Prostate gland (tissue), 2 donors: ENCODE results near the gene CXADR. TPM values are rescaled to one million over a fixed set of nuclear protein-coding genes. Genes with fewer than 3 reads are reported as not detected.
"Not testable (repeated sequence)": the region's sequence is repeated elsewhere in the genome, so short reads cannot be mapped to it uniquely, and the experiment has no call there.

Experiments
- DNase-seq: peaks from one replicate; pipeline ENCODE4 v3.0.0-alpha.2; 2019; ENCODE audit warnings: low spot score
- H3K27ac ChIP-seq, 2 donors: fragments of 200-600 bp; sonication (generic); 2 replicates each; pipeline ENCODE4 v1.5.1; 2017 to 2019
- H3K27me3 ChIP-seq: fragments of 200-600 bp; sonication (generic); replicated peaks from 2 replicates; pipeline ENCODE4 v1.5.1; 2019; ENCODE audit not compliant: insufficient read depth
- H3K36me3 ChIP-seq, 2 donors: fragments of 200-600 bp; sonication (generic); 1 replicate in 1 of 2; 2 replicates in 1 of 2; pipeline versions ENCODE4 v1.5.1 to v1.8.1; 2017 to 2019
- H3K4me1 ChIP-seq: fragments of 200-600 bp; sonication (generic); replicated peaks from 2 replicates; pipeline ENCODE4 v1.5.1; 2019
- H3K4me3 ChIP-seq, 2 donors: fragments of 200-600 bp; sonication (generic); 2 replicates each; pipeline ENCODE4 v1.5.1; 2017 to 2019
- H3K9me3 ChIP-seq: fragments of 200-600 bp; sonication (generic); 2 replicates; pipeline ENCODE4 v1.5.1; 2017
- POLR2A ChIP-seq: fragments of 450-650 bp; IDR thresholded peaks from one replicate; pipeline ENCODE4 v1.6.1; 2016; ENCODE audit warnings: antibody characterized with exemption, mild to moderate bottlenecking
- POLR2AphosphoS5 ChIP-seq: sonication (generic); formaldehyde crosslinking; IDR thresholded peaks from one replicate; pipeline ENCODE4 v1.6.1; 2017; ENCODE audit warnings: antibody characterized with exemption
- WGBS: methylation state at CpG from one replicate; pipeline ENCODE4 v1.1.5; 2018; 5-methylcytosine and 5-hydroxymethylcytosine counted together
- intact Hi-C: fragments of 100-400 bp; cut with DNase I; formaldehyde crosslinking; loops from one replicate; pipeline ENCODE4 v1.14.2; 2022
- total RNA-seq, 2 donors: library from RNA; depleted of rRNA; stranded (reverse); fragments of >200 nt; gene quantifications; one replicate each; pipeline ENCODE4 v1.1.0, GENCODE V29; 2016
- TF ChIP-seq, protein P1 (sequence below), 4 experiments: fragments of 200-600 bp in 2 of 4; fragments of 450-650 bp in 2 of 4; sonication (generic) in 2 of 4; IDR thresholded peaks; 1 replicate in 3 of 4; 2 replicates in 1 of 4; pipeline ENCODE4 v1.5.1; 2016 to 2019; ENCODE audit warnings: antibody characterized with exemption in 4 of 4, mild to moderate bottlenecking in 2 of 4, moderate library complexity in 2 of 4

CXADR gene
- total RNA-seq, 2 donors from 2014 or later = 93.0 to 127 TPM

DNA sequence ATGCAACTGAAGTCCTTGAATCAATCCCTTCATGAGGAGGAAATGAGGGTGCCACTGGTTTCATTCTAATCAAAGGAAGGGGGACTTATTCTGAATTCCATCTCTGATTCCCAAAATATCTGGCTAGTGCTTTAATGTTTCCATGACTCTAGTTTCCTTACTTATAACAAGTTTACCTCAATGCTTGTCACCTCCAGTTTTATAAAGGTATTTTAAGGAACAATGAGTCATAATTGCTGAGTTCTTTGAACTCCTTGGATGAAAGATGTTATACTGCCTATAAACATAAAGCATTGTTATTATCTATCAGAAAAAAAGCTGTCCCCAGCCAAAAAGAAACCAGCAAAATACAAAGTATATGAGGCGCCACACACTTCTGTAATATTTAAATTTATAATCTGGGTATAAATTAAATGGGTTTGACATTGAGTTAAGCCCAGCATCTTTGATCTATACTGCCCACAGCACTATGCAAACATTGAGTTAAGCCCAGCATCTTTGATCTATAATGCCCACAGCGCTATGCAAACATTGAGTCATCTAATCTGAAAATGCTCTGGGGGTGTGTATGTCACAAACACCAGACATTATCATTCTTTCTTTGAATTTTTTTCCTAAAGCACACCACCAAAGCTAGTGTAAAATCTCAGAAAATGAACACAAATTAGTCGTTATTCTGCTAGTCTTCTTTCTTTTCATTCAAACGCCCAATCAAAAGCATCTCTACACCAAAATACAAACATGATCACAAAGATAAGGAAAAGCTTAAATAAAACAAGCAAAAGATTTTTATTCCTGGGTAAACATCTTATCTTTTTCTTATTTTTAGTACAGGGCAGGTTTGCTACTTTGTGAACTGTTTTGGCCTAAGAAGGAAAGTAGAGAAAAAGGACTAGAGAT lies 11.5 kb upstream of the CXADR start:
- no peak for DNase-seq
- Histone ChIP-seq H3K27me3 (no peaks in the 10 kb centered on the region), H3K4me1 (no peaks in the 10 kb centered on the region), H3K4me3 (no peak overlapping the region), H3K36me3 (no peaks in the 10 kb centered on the region), H3K27ac (no peak overlapping the region), H3K9me3 (no peaks in the 10 kb centered on the region)
- intact Hi-C loops = no loop called here
- WGBS = 41% methylated on average over 4 of the region's 4 CpGs
- TF ChIP-seq POLR2AphosphoS5 (no peak), POLR2A (no peak)
- TF ChIP-seq, protein P1, sequence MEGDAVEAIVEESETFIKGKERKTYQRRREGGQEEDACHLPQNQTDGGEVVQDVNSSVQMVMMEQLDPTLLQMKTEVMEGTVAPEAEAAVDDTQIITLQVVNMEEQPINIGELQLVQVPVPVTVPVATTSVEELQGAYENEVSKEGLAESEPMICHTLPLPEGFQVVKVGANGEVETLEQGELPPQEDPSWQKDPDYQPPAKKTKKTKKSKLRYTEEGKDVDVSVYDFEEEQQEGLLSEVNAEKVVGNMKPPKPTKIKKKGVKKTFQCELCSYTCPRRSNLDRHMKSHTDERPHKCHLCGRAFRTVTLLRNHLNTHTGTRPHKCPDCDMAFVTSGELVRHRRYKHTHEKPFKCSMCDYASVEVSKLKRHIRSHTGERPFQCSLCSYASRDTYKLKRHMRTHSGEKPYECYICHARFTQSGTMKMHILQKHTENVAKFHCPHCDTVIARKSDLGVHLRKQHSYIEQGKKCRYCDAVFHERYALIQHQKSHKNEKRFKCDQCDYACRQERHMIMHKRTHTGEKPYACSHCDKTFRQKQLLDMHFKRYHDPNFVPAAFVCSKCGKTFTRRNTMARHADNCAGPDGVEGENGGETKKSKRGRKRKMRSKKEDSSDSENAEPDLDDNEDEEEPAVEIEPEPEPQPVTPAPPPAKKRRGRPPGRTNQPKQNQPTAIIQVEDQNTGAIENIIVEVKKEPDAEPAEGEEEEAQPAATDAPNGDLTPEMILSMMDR (IDR thresholded peaks at IDR 0.05) = no peak

DNA sequence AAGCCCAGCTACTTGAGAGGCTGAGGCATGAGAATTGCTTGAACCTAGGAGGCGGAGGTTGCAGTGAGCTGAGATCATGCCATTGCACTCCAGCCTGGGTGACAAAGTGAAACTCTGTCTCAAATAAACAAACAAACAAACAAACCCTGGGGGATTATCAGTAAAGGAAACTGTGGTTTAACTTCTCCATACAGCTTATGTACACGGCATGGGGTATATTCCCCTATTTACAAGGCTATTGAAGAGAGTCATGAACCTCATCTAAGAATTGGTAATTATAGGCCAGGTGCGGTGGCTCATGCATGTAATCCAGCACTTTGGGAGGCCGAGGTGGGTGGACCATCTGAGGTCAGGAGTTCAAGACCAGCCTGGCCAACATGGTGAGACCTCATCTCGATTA lies 9.9 kb upstream of the CXADR start:
- H3K4me3 ChIP-seq, intact Hi-C loops, H3K27me3 ChIP-seq, H3K27ac ChIP-seq, H3K4me1 ChIP-seq, DNase-seq, H3K9me3 ChIP-seq, H3K36me3 ChIP-seq: not testable (repeated sequence)
- WGBS = 90% methylated on average over 5 of the region's 5 CpGs

DNA sequence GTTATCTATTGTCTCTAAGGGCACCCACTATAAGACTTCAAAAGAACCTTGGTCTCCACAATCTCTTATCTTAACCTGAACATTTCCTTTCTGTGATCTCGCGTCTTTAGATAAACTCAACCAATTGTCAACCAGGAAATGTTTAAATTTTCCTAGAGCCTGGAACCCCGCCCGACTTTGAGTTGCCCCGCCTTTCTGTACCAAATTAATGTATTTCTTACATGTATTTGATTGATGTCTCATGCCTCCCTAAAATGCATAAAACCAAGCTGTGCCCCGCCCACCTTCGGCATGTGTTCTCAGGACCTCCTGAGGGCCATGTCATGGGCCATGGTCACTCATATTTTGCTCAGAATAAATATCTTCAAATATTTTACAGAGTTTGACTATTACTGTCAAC lies 5.9 kb upstream of the CXADR start:
- Histone ChIP-seq H3K36me3 (no peaks in the 10 kb centered on the region), H3K4me3 (no peak overlapping the region), H3K4me1 (no peaks in the 10 kb centered on the region), H3K27ac (no peak overlapping the region), H3K9me3 (no peaks in the 10 kb centered on the region), H3K27me3 (no peaks in the 10 kb centered on the region)
- no peak for DNase-seq
- intact Hi-C loops = no loop called here
- WGBS = 86% methylated on average over 7 of the region's 7 CpGs
- TF ChIP-seq POLR2A = no peak
- TF ChIP-seq, protein P1 (IDR thresholded peaks at IDR 0.05) = no peak
- TF ChIP-seq POLR2AphosphoS5 = no peak

DNA sequence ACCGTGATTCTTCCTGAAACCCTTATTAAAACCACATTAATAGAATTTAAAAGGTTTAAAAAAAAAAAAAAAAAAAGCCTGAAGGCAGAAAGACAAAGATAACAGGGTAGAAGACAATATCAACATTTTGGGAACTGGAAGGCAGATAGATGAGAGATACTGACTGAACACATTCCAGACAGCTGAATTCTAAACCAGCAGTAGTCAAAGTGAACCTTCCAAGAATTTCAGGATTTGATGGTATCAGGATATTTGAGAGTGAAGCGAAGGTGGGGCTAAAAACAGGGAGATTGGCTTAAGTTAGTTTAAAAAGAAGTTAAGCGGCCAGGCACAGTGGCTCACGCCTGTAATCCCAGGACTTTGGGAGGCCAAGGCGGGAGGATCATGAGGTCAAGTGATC lies 5.3 kb upstream of the CXADR start:
- no peaks in the 10 kb centered on the region for H3K27me3 ChIP-seq
- 53% methylated on average over 5 of the region's 5 CpGs for WGBS
- no peak overlapping the region for H3K4me3 ChIP-seq
- no peaks in the 10 kb centered on the region for H3K4me1 ChIP-seq
- no peak for DNase-seq
- no peaks in the 10 kb centered on the region for H3K9me3 ChIP-seq
- no peak overlapping the region for H3K27ac ChIP-seq
- no peaks in the 10 kb centered on the region for H3K36me3 ChIP-seq
- intact Hi-C loops = no loop called here
- no peak for TF ChIP-seq POLR2AphosphoS5
- no peak for TF ChIP-seq POLR2A
- TF ChIP-seq, protein P1 (IDR thresholded peaks at IDR 0.05) = no peak

DNA sequence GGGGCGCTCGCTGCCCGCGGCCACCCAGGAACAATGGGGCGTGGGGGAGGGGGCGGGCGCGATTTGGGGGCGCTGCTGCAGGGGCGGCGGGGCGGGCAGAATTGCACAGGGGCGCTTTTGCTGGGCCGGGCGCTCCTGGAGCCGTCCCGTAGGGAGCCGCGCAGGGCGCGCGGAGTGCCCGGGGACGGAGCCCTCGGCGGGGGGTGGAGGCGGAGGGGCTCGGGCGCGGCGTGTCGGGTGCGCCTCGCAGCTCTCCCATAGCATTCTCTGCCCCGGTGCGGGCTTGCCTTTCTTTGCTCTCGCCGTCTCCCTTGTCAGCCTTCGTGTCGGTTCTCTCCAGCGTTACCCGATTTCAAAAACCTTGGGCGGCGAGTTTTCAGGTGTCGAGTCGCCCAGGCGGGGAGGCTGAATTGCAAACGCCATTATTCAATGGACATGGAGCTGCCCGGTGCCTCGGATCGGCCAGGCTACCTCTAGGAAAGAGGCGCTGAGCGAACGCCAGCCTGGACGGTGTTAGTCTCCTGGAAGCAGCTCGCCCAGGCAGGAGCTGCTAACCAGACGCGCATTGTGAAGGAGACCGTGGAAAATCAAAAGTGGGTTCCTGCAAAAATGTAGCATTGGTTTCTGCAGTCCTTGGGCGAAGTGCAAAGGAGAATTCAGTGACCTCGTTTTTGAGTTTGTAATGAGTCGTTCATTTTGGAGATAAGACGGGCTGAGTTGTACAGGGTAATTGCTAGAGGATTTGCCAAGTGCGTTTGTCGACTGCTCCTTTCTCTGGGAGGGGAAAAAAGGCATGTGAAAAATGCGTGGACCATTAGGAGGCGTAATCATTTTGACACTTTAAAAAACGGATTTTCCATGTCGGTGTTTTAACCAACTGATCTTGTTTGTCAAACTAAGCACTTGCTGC lies 626 bp downstream of the CXADR start:
- intact Hi-C loops = no loop called here
- Histone ChIP-seq H3K4me3 (peak overlapping the region; percentile 71 to 77), H3K27me3 (no peaks in the 10 kb centered on the region), H3K4me1 (no peaks in the 10 kb centered on the region), H3K9me3 (no peaks in the 10 kb centered on the region), H3K27ac (peak overlapping the region; percentile 84), H3K36me3 (no peaks in the 10 kb centered on the region)
- peak; percentile 36 for DNase-seq
- TF ChIP-seq POLR2AphosphoS5 = no peak
- TF ChIP-seq, protein P1 (IDR thresholded peaks at IDR 0.05) = peak in 1 of 4 experiments; percentile 3
- TF ChIP-seq POLR2A = no peak
- WGBS = under 1% methylated on average over 57 of the region's 69 CpGs
